ENCODE data around the gene MTHFSD.

MTHFSD gene

DNA sequence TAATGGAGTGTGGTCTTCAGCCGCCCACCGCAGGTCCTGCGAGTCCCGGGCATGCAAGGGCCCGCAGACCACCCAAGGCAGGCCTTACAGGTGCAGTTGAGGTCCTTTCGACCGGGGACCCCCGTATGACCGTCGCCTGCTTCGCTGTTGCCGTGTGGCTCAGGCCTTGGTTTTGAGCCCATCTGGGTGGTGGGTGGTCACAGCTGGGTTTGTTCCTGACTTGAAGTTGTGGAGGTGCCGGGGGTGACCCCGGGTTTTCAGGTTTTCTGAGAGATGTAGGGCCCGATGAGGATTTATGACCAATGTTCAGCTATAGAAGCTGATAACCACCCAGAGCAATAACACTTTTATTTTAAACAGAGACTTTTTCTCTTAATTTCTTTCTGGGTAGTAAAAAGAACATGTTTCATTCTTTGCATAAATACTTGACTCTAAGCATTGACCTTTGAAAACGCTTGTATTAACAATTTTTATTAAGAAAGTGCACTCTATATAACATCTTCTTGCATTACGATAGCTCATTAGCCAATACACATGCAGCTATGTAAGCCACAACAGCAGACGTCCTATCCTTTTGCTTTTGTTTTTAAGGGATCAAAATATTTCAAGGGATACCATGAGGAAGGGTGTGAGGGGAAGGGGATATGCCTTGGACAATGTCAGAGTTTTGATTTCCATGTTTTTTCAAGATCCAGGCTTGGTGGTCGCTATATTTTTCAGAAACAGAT, 25.2 kb upstream of the MTHFSD start:
- no peak overlapping the region for H3K27ac ChIP-seq (ENCODE audit: low read length)
- no peak overlapping the region for H3K4me3 ChIP-seq (ENCODE audit: low read length)
- no peak for DNase-seq
- H3K9ac ChIP-seq (ENCODE audit: low read length): no peak overlapping the region
- TF ChIP-seq CTCF (IDR thresholded peaks at IDR 0.05; ENCODE audit: low read length) (no peak), EZH2phosphoT487 (IDR thresholded peaks at IDR 0.05; ENCODE audit: low read length) (no peak), EZH2 (optimal IDR thresholded peaks at IDR 0.05; ENCODE audit: low read depth, low read length) (no peak)
- H2AFZ ChIP-seq (ENCODE audit: low read length): no peak overlapping the region
- H3K4me1 ChIP-seq (ENCODE audit: low read length): no peaks in the 10 kb centered on the region
- no peaks in the 10 kb centered on the region for H3K9me2 ChIP-seq (replicated peaks; ENCODE audit: insufficient read depth, low read length)
- H3K9me3 ChIP-seq (replicated peaks; ENCODE audit: insufficient read depth, low read length): no peaks in the 10 kb centered on the region
- no peaks in the 10 kb centered on the region for H4K20me1 ChIP-seq (ENCODE audit: insufficient read depth, low read length)
- no peak overlapping the region for H3K4me2 ChIP-seq (ENCODE audit: low read depth, low read length)
- no peaks in the 10 kb centered on the region for H3F3A ChIP-seq (ENCODE audit: insufficient read depth, low read length)
- no peaks in the 10 kb centered on the region for H3K36me3 ChIP-seq (replicated peaks; ENCODE audit: insufficient read depth, low read length)
- peaks cover 65% of the 10 kb centered on the region for H3K27me3 ChIP-seq (replicated peaks; ENCODE audit: insufficient read depth, low read length)
- no peaks in the 10 kb centered on the region for H3K79me2 ChIP-seq (ENCODE audit: low read length)

DNA sequence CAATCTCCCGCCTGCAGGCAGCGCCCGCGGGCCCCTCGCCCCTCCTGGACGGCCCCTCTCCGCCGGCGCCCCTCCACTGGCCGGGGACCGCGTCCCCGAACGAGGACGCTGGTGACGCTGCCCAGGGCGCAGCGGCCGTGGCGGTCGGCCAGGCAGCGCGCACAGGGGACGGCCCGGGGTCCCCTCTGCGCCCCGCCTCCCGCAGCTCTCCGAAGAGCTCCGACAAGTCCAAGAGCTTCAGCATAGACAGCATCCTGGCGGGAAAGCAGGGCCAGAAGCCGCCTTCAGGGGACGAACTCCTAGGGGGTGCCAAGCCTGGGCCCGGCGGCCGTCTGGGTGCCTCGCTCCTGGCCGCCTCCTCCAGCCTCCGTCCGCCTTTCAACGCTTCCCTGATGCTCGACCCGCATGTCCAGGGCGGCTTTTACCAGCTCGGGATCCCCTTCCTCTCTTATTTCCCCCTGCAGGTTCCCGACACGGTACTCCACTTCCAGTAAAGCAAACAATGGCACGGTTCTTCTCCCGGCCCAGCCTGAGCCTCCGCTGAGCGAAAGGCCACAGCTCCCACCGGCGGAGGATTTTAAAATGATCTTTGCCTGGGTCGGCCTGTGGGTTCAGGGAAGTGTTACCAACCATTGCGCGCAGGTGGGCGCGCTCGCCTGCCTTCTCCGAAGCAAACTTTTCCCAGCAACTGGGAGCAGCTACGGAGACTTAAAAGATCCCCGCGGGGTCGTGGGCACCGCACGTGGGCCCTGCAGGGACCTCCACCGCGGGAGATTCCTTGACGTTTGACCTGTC, 24.4 kb upstream of the MTHFSD start:
- no peaks in the 10 kb centered on the region for H3K36me3 ChIP-seq (replicated peaks; ENCODE audit: insufficient read depth, low read length)
- no peak overlapping the region for H2AFZ ChIP-seq (ENCODE audit: low read length)
- no peaks in the 10 kb centered on the region for H3K4me1 ChIP-seq (ENCODE audit: low read length)
- no peaks in the 10 kb centered on the region for H3K79me2 ChIP-seq (ENCODE audit: low read length)
- H3K4me3 ChIP-seq (ENCODE audit: low read length): no peak overlapping the region
- DNase-seq: no peak
- H3K9me3 ChIP-seq (replicated peaks; ENCODE audit: insufficient read depth, low read length): no peaks in the 10 kb centered on the region
- no peak overlapping the region for H3K27ac ChIP-seq (ENCODE audit: low read length)
- no peaks in the 10 kb centered on the region for H3K9me2 ChIP-seq (replicated peaks; ENCODE audit: insufficient read depth, low read length)
- H4K20me1 ChIP-seq (ENCODE audit: insufficient read depth, low read length): no peaks in the 10 kb centered on the region
- H3K4me2 ChIP-seq (ENCODE audit: low read depth, low read length): no peak overlapping the region
- no peak overlapping the region for H3K9ac ChIP-seq (ENCODE audit: low read length)
- H3K27me3 ChIP-seq (replicated peaks; ENCODE audit: insufficient read depth, low read length): peaks cover 68% of the 10 kb centered on the region
- H3F3A ChIP-seq (ENCODE audit: insufficient read depth, low read length): no peaks in the 10 kb centered on the region
- TF ChIP-seq CTCF (IDR thresholded peaks at IDR 0.05; ENCODE audit: low read length): no peak
- TF ChIP-seq EZH2 (optimal IDR thresholded peaks at IDR 0.05; ENCODE audit: low read depth, low read length): no peak
- TF ChIP-seq EZH2phosphoT487 (IDR thresholded peaks at IDR 0.05; ENCODE audit: low read length): no peak

DNA sequence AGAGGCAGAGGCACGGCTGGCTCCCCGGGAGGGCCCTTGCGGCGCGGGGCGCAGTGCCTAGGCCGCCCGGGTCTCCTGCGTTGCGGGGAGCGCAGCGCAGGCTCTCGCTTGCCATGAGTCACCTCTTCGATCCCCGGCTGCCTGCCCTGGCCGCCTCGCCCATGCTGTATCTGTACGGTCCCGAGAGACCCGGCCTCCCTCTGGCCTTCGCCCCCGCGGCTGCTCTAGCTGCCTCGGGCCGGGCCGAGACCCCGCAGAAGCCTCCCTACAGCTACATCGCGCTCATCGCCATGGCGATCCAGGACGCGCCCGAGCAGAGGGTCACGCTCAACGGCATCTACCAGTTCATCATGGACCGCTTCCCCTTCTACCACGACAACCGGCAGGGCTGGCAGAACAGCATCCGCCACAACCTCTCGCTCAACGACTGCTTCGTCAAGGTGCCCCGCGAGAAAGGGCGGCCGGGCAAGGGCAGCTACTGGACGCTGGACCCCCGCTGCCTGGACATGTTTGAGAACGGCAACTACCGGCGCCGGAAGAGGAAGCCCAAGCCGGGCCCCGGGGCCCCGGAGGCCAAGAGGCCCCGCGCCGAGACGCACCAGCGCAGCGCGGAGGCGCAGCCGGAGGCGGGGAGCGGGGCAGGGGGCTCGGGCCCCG, 23.7 kb upstream of the MTHFSD start:
- H3K9me3 ChIP-seq (replicated peaks; ENCODE audit: insufficient read depth, low read length): no peaks in the 10 kb centered on the region
- no peaks in the 10 kb centered on the region for H3K9me2 ChIP-seq (replicated peaks; ENCODE audit: insufficient read depth, low read length)
- no peak overlapping the region for H2AFZ ChIP-seq (ENCODE audit: low read length)
- H3K79me2 ChIP-seq (ENCODE audit: low read length): no peaks in the 10 kb centered on the region
- H3K36me3 ChIP-seq (replicated peaks; ENCODE audit: insufficient read depth, low read length): no peaks in the 10 kb centered on the region
- no peak overlapping the region for H3K9ac ChIP-seq (ENCODE audit: low read length)
- no peaks in the 10 kb centered on the region for H4K20me1 ChIP-seq (ENCODE audit: insufficient read depth, low read length)
- H3K4me1 ChIP-seq (ENCODE audit: low read length): no peaks in the 10 kb centered on the region
- H3F3A ChIP-seq (ENCODE audit: insufficient read depth, low read length): no peaks in the 10 kb centered on the region
- no peak for DNase-seq
- peaks cover 62% of the 10 kb centered on the region for H3K27me3 ChIP-seq (replicated peaks; ENCODE audit: insufficient read depth, low read length)
- no peak overlapping the region for H3K4me3 ChIP-seq (ENCODE audit: low read length)
- no peak overlapping the region for H3K4me2 ChIP-seq (ENCODE audit: low read depth, low read length)
- no peak overlapping the region for H3K27ac ChIP-seq (ENCODE audit: low read length)
- no peak for TF ChIP-seq EZH2phosphoT487 (IDR thresholded peaks at IDR 0.05; ENCODE audit: low read length)
- TF ChIP-seq CTCF (IDR thresholded peaks at IDR 0.05; ENCODE audit: low read length): no peak
- TF ChIP-seq EZH2 (optimal IDR thresholded peaks at IDR 0.05; ENCODE audit: low read depth, low read length): no peak

Measured in MM.1S (cell line).